Diencephalon (tissue), 1 donor: Measurements from ENCODE around the gene CCDC127. TPM values are rescaled to one million over a fixed set of nuclear protein-coding genes. Genes with fewer than 3 reads are reported as not detected.

Experiments
- total RNA-seq: library from RNA; depleted of rRNA; stranded (reverse); fragments of >200 nt; gene quantifications from one replicate; pipeline ENCODE4 v1.2.3, GENCODE V29; 2014

The CCDC127 gene
- 7.8 TPM for total RNA-seq

GRCh38 chr5:217494-218456 is at the start of gene CCDC127, which contains the start of gene SDHA:
CCDC127 (minus strand) TSS chr5:218153; CDS start chr5:216849, 1,304 bp downstream.
SDHA (plus strand) TSS chr5:218320; CDS start chr5:218356, 36 bp downstream.

DNA sequence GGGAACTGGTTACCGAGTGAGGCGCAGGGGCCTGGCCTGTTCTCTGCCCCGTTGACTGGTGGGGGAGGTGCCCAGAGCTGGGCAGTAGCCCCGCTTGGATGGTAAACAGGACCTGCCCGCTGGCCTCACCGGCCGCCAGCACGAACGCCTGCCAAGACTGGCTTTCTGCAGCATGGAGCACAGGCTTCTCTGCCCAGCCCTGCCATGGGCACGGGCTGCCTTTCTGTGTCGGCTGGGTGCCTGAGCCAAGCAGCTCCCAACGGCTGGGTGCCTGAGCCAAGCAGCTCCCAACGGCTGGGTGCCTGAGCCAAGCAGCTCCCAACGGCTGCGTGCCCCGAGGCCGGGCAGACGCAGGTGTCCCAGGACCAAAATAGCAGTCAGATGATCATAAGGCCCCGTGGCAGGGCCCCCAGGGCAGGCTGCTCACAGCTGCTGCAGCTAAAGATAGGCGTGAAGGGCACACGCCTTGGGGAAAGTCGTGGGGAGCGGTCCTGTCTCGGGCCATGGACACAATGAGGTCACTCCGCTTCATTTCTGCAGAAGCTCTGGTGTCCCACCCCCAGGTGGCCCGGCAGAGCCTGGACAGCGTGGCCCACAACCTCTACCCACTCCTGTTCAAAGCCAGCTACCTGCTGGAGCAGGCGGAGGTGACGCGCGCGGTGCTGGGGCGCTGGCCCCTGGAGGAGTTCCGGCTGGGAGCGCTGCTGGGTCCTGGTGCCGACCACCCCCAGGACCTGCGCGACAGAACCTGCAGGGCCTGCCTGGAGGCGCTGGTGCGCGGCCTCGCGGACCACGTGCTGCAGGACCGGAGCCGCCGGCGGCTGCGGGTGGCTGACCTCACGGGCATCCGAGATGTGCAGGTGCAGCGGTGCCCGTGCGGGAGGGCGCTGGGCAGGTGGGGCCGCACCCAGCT is 26.7 kb downstream of the CCDC127 start, which contains the start of gene LRRC14B:
LRRC14B (plus strand) TSS at position 460 of the 913 bp plus-strand sequence; CDS start at position 504, 44 bp downstream.

Other genes with a start within 250 kb of the CCDC127 start
- 4.2 TPM for gene PLEKHG4B, start 126.0 kb downstream of the CCDC127 start, total RNA-seq
- 3.2 TPM for gene LRRC14B, start 26.7 kb downstream of the CCDC127 start, total RNA-seq
- 81.9 TPM for gene SDHA, start 167 bp upstream of the CCDC127 start, total RNA-seq
- gene PDCD6, start 53.5 kb upstream of the CCDC127 start, total RNA-seq = 49.8 TPM
- 1.6 TPM for gene AHRR, start 103.6 kb upstream of the CCDC127 start, total RNA-seq
- gene EXOC3, start 225.0 kb upstream of the CCDC127 start, total RNA-seq = 25.8 TPM